ENCODE results near the gene COMMD6. TPM values are rescaled to one million over a fixed set of nuclear protein-coding genes. Genes with fewer than 3 reads are reported as not detected.

COMMD6 gene
- total and polyA plus RNA-seq, 2 donors (not counting 1 experiment from before 2014, with no cell fraction given) = 89.7 to 125 TPM

GRCh38 chr13:75486146-75487062, 51.2 kb downstream of the COMMD6 start:
- peak in 1 of 2 donors; percentile 57 for DNase-seq (ENCODE audit: low read depth in 2 of 2)
- Histone ChIP-seq H3K36me3 (ENCODE audit: control insufficient read depth, insufficient read depth, low read length) (no peaks in the 10 kb centered on the region), H3K4me1 (ENCODE audit: control insufficient read depth, extremely low read depth, insufficient read depth, low read length) (no peaks in the 10 kb centered on the region), H3K27ac (ENCODE audit: insufficient read depth, low read length) (no peak overlapping the region), H3K9me3 (ENCODE audit: control insufficient read depth, insufficient read depth, low read depth, low read length) (no peaks in the 10 kb centered on the region), H3K4me3 (replicated peaks in 1 of 4; ENCODE audit: control extremely low read depth in 1 of 4, insufficient read depth in 1 of 4, low read depth in 3 of 4, low read length in 4 of 4) (no peak overlapping the region), H3K9ac (ENCODE audit: insufficient read depth, low read length) (no peak overlapping the region), H4K20me1 (ENCODE audit: control insufficient read depth, extremely low read depth, insufficient read depth, low read length) (no peaks in the 10 kb centered on the region), H3K27me3 (ENCODE audit: control insufficient read depth, insufficient read depth, low read length) (no peaks in the 10 kb centered on the region), H3K4me2 (ENCODE audit: extremely low read depth, insufficient read depth, low read length) (no peak overlapping the region), H2AFZ (ENCODE audit: low read length) (no peak overlapping the region), H3K79me2 (ENCODE audit: control insufficient read depth, insufficient read depth, low read length) (no peaks in the 10 kb centered on the region)
- TF ChIP-seq CTCF (conservative IDR thresholded peaks at IDR 0.05 in 1 of 2, IDR thresholded peaks at IDR 0.05 in 1 of 2; ENCODE audit: low read depth in 1 of 2, low read length in 2 of 2) (no peak), EZH2 (IDR thresholded peaks at IDR 0.05; ENCODE audit: low read length, missing control alignments) (no peak)

DNA sequence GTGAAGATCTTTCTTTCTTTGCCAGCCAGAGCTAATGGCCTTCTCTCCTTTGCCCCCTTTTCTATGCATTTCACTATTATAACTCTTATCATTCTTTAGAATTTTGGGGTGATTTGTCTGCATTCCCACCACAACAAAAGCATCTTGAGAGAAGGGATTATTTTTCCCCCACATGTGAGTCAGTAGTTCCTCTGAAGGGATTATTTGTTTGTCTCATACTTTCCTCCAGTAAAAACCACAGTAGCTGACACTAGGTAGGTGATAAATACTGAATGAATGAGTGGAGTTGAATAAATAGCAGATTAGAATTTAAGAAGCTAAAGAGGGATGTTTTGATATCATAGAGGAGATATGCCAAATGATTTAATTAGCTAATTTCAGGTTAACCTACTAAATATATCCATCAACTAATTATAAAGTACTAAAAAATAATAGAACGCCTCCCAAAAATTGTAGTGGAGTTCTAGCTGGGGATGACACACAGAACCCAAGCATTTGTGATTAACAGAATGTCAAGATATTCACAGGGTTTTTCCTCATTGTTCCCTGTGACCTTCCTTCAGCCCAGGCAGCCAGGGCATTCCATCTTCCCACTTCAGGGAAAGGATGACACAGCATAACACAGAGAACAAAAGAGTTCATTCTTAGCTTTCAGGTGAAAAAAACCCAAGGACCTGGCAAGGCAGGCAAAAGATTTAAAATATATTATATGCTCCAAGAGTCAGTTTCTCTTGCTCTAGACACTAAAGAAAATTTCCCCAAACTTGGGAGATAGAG, 52.2 kb downstream of the COMMD6 start:
- no peak overlapping the region for H3K9ac ChIP-seq (ENCODE audit: insufficient read depth, low read length)
- H3K27me3 ChIP-seq (ENCODE audit: control insufficient read depth, insufficient read depth, low read length) = no peaks in the 10 kb centered on the region
- H2AFZ ChIP-seq (ENCODE audit: low read length) = no peak overlapping the region
- no peak overlapping the region for H3K4me2 ChIP-seq (ENCODE audit: extremely low read depth, insufficient read depth, low read length)
- no peak for TF ChIP-seq EZH2 (IDR thresholded peaks at IDR 0.05; ENCODE audit: low read length, missing control alignments)
- no peak for TF ChIP-seq CTCF (conservative IDR thresholded peaks at IDR 0.05 in 1 of 2, IDR thresholded peaks at IDR 0.05 in 1 of 2; ENCODE audit: low read depth in 1 of 2, low read length in 2 of 2)
- H3K9me3 ChIP-seq (ENCODE audit: control insufficient read depth, insufficient read depth, low read depth, low read length) = no peaks in the 10 kb centered on the region
- H4K20me1 ChIP-seq (ENCODE audit: control insufficient read depth, extremely low read depth, insufficient read depth, low read length) = no peaks in the 10 kb centered on the region
- H3K4me3 ChIP-seq (replicated peaks in 1 of 4; ENCODE audit: control extremely low read depth in 1 of 4, insufficient read depth in 1 of 4, low read depth in 3 of 4, low read length in 4 of 4) = no peak overlapping the region
- H3K4me1 ChIP-seq (ENCODE audit: control insufficient read depth, extremely low read depth, insufficient read depth, low read length) = no peaks in the 10 kb centered on the region
- H3K27ac ChIP-seq (ENCODE audit: insufficient read depth, low read length) = no peak overlapping the region
- no peaks in the 10 kb centered on the region for H3K79me2 ChIP-seq (ENCODE audit: control insufficient read depth, insufficient read depth, low read length)
- no peaks in the 10 kb centered on the region for H3K36me3 ChIP-seq (ENCODE audit: control insufficient read depth, insufficient read depth, low read length)
- DNase-seq (ENCODE audit: low read depth in 2 of 2) = peak in 1 of 2 donors; percentile 93

- H2AFZ ChIP-seq (ENCODE audit: low read length) = peak overlapping the region; percentile 36
- no peak for DNase-seq (ENCODE audit: low read depth in 2 of 2)
- H3K9ac ChIP-seq (ENCODE audit: insufficient read depth, low read length) = no peak overlapping the region
- H3K4me3 ChIP-seq (replicated peaks in 1 of 4; ENCODE audit: control extremely low read depth in 1 of 4, insufficient read depth in 1 of 4, low read depth in 3 of 4, low read length in 4 of 4) = peak overlapping the region; percentile 72 to 87 (median 79)
- no peaks in the 10 kb centered on the region for H3K79me2 ChIP-seq (ENCODE audit: control insufficient read depth, insufficient read depth, low read length)
- no peak overlapping the region for H3K27ac ChIP-seq (ENCODE audit: insufficient read depth, low read length)
- TF ChIP-seq CTCF (conservative IDR thresholded peaks at IDR 0.05 in 1 of 2, IDR thresholded peaks at IDR 0.05 in 1 of 2; ENCODE audit: low read depth in 1 of 2, low read length in 2 of 2) (no peak), EZH2 (IDR thresholded peaks at IDR 0.05; ENCODE audit: low read length, missing control alignments) (no peak)
- H4K20me1 ChIP-seq (ENCODE audit: control insufficient read depth, extremely low read depth, insufficient read depth, low read length) = no peaks in the 10 kb centered on the region
- no peaks in the 10 kb centered on the region for H3K27me3 ChIP-seq (ENCODE audit: control insufficient read depth, insufficient read depth, low read length)
- no peaks in the 10 kb centered on the region for H3K36me3 ChIP-seq (ENCODE audit: control insufficient read depth, insufficient read depth, low read length)
- peak overlapping the region; percentile 72 for H3K4me2 ChIP-seq (ENCODE audit: extremely low read depth, insufficient read depth, low read length)
- no peaks in the 10 kb centered on the region for H3K9me3 ChIP-seq (ENCODE audit: control insufficient read depth, insufficient read depth, low read depth, low read length)
- peaks cover 2% of the 10 kb centered on the region for H3K4me1 ChIP-seq (ENCODE audit: control insufficient read depth, extremely low read depth, insufficient read depth, low read length)
These were observed 54.9 kb downstream of the COMMD6 start for GRCh38 chr13:75482820-75483079.
